IPS-NIHi7 (cell line): Measurements from ENCODE around the gene SSNA1.

ENCODE experiments used
- DNase-seq: peaks from one replicate; pipeline ENCODE4 v3.0.0; 2012; ENCODE audit warnings: mixed read lengths; ENCODE audit errors: extremely low spot score

SSNA1 gene

DNA sequence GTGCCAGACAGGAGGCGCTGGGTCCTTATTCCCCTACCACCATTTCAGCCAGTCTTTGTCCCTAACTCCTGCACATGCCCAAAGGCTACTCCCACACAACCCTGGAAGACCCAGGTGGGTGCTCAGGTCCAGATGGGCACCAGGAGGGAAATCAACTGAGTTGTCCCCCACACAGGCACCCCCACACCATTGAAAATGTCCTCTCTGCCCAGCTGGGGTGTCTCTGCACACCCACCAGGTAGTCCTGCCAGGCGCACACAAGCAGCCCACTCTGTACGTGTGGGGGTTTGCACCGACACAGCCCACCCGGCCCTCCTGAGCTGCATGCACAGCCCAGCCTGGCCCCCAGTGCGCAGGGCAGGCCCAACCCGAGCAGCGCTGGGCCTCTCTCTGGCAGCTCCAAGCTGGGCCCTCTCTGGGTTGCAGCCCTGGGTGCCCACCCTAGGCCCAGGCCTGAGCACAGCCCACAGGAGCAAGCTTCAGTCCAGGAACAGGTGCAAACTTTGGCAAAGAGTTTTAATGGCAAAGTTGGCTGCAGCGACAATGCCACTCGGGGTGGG lies 31.4 kb downstream of the SSNA1 start:
- no peak for DNase-seq

GRCh38 chr9:137220317-137221094 lies 32.0 kb downstream of the SSNA1 start:
- no peak for DNase-seq

- no peak for DNase-seq
These were observed 32.6 kb downstream of the SSNA1 start for GRCh38 chr9:137221095-137221505.

- no peak for DNase-seq
These were observed 33.1 kb downstream of the SSNA1 start for GRCh38 chr9:137221506-137222111.

DNA sequence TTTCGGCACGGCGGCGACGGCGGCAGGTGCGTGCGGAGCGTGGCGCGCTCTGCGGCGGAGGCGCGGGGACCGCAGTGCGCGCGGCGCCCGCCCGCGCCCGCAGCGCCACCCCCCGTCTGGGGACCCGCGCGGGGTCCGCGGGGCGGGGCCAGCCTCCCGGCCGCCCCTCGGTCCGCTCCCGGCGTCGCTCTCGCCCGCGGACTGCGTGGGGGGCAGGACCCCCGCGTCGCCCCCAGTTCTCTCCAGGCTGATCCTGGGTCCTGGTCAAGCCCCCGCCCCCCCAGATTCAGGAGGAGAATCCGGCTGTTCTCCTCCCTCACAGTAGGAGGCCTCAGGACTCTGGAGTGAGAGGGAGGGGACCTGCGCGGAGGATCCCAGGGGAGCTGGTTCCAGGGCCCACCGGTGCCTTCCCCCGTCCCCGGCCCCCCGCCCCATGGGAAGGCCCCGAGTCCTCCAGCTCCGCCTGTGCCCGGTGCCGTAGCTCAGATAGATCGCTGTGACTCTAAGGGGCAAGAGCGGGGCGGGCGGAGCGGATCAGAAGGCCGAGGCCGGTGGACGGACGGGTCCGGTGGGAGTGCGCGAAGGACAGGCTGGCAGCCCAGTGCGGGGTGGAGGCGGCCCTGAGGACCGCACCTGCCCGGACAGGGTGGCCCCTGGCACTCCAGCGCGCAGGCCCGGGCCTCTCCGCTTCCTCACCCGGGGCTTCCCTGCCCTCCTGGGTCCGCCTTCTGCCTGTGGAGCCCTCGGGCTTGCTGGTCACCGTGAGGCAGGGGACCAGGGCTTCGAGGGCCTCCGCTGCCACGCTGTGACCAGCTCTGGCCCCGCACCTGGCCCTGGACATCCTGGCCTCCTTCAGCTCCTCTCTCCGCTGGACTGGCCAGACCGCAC lies 34.0 kb downstream of the SSNA1 start, which contains the start of gene RNF208:
TSS of gene RNF208 (minus strand) at position 51 of the 888 bp plus-strand sequence. CDS start 1,028 bp downstream, outside the sequence.
- DNase-seq, result no peak

GRCh38 chr9:137223078-137223970 lies 34.8 kb downstream of the SSNA1 start:
- DNase-seq, result peak; percentile 96

DNA sequence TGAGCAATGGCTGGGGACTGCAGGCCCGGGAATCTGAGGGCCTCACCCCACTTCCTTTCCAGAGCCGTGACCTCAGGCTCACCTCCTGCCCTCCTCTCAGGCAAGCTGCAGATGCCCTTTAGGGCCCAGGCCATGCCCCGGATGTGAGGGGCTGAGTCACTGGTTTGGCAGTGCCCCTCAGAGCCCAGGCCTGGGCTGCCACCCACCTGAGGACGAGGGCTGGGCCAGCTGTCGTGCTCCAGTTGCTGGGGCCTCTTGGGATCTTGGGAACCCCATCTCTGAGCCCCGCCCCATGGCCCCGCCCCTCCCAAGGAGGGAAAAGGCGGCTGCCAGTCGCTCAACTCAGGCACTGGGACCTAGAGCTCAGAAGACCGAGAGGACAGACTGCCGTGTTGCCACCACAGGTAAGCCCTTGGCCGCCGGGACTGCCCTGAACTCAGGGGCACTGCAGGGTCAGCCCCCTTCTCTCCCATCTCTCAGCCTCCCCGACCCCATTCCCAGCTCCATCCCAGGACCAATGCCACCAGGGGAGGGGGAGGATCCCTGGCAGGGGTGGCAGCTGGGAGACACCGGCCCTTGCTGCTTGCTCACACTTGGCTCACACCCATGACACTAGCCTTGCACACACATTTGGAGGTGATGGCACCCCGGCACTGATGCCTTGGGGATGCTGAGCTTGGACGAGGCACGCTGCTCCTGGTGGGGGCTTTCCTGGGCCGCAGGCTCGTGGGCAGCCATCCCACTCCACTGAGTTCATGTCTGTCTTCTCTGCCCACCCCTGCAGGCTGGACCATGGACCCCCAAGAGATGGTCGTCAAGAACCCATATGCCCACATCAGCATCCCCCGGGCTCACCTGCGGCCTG lies 36.6 kb downstream of the SSNA1 start, which contains the start of gene CYSRT1:
TSS of gene CYSRT1 (plus strand) at position 345 of the 865 bp plus-strand sequence. CDS start at position 793, 448 bp downstream.
- DNase-seq, result no peak

DNA sequence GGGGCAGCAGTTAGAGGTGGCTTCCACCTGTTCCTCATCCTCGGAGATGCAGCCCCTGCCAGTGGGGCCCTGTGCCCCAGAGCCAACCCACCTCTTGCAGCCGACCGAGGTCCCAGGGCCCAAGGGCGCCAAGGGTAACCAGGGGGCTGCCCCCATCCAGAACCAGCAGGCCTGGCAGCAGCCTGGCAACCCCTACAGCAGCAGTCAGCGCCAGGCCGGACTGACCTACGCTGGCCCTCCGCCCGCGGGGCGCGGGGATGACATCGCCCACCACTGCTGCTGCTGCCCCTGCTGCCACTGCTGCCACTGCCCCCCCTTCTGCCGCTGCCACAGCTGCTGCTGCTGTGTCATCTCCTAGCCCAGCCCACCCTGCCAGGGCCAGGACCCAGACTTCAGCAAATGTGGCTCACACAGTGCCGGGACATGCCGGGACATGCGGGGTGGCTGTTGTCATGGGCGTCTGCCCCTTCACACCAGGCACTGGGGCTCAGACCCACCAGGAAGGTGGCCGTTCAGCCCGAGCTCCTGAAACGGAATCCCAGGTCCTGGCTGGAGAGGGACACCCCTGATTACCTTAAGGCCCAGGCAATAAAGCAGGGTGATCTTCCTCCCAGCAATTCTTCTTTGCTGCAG lies 37.3 kb downstream of the SSNA1 start:
- no peak for DNase-seq

DNA sequence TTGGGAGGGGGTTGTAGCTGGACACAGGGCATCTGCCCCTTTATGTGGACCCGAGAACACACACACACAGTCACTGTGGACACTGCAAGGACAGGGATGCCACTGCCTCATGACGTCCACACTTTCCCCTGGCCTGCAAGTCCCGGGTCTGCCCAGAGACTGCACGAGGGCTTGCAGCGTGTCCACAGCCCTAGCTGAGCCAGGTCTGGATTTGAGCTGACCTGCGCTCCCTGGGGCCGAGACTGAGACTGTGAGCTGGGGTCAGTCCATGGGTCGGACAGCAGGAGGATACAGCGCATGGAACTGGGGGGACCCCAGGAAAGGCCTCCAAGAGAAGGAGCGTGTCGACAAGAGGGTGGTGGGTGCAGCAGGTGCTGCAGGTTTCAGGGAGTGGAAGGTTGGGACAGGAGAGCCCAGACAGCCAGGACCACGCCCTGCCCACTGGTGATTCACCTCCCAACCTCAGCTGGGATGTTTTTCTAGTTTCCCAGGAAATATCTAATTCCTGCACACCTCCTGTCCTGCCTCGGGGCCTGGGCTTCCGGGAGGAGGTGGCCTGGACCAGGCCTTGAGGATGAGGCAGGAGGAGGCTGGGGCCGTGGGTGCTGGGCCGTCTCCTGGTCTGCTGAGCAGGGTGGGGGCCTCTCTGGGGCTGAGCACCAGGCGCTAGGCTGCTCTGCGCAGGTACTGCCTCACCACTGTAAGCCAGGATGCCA lies 38.0 kb downstream of the SSNA1 start:
- DNase-seq, result no peak

GRCh38 chr9:137227054-137227852 lies 38.8 kb downstream of the SSNA1 start, which contains the start of gene RNF224:
RNF224 (plus strand) TSS chr9:137227502; CDS start chr9:137228336, 834 bp downstream.
- DNase-seq, result peak; percentile 89

DNA sequence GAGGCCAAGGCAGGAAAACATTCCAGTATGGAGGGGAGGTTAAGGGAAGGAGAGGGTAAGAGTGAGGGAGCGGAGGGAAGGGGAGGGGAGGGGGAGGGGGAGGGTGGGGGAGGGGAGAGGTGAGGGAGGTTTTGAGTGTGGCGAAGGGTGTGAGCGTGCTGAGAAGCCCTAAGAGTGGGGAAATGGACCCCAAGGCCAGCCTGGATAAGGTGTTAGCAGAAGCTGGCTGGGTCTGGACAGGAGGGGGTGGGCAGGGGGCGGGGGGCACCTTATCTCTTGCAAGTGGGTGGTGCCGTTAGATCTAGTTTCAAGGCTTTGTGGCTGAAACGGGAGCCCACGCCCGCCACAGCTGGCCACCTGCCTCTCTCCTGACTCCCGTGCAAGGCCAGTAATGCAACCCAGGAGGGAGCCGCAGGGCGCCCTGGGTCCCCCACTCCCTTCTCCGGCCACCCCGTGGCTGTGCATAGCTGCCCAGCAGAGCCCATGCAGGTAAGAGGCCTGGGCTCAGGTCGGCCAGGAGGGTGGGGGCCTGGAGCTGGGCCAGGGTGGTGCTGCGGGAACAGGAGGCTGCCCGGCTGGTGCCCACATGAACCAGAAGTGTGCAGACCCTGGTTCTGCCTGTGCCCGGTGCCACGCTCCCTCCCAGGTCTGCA lies 39.5 kb downstream of the SSNA1 start:
- no peak for DNase-seq

DNA sequence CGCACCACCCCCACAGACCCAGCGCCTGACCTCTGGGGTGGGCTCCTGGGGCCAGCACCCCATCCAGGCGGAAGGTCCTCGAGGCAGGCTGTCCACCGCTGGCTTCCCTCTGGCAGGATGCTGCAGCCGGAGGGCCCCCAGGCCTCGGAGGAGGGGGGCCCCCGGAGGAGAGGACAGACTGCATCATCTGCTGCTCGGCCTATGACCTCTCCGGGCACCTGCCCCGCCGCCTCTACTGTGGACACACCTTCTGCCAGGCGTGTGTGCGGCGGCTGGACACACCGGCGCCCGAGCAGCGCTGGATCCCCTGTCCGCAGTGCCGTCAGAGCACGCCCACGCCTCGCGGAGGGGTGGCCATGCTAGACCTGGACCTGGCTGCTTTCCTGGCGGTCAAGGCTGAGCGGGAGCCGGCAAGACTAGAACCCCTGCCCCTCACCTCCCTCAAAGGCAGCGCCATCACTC lies 40.1 kb downstream of the SSNA1 start:
- no peak for DNase-seq

DNA sequence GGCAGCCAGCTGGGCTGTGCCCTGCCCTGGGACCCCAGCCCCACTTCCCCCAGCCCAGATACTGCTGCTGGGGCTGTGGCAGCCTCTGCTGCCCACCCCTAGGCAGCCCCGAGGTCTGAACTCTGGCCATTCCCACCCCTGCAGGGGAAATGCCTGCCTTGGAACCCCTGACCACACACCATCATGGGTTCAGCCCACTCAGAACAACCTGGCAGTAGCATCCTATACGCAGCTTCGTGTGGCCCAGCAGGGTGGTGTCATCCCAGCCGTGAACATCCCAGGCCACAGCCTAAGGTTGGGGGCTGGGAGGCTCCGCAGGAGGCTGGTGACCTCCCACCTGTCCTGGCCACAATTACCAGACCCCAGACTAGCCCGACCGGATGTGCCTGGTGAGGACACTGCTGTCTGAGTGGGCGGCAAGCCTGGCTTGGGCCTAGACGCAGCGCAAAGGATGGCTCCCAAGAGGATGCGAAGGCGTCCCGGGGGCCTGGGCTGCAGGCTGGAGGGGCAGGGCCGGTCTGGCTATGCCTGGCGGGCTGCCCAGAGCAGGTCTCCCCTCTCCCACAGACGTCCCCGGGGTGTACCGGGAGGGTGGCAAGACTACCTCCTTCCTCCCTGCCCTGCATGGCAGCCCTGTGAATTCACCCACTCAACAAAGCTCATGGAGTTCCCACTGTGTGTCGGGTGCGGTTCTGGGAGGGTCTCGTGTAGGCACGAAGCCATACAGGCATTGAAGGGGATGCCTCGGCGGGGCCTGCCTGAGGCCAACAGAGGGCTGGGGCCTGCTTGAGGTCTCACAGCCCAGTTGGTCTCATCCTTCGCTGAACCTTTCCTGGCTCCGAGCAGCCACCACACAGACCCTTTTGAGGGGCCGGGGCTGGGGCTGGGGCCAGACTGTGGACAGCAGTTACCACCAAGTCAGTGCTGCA lies 40.8 kb downstream of the SSNA1 start:
- no peak for DNase-seq

DNA sequence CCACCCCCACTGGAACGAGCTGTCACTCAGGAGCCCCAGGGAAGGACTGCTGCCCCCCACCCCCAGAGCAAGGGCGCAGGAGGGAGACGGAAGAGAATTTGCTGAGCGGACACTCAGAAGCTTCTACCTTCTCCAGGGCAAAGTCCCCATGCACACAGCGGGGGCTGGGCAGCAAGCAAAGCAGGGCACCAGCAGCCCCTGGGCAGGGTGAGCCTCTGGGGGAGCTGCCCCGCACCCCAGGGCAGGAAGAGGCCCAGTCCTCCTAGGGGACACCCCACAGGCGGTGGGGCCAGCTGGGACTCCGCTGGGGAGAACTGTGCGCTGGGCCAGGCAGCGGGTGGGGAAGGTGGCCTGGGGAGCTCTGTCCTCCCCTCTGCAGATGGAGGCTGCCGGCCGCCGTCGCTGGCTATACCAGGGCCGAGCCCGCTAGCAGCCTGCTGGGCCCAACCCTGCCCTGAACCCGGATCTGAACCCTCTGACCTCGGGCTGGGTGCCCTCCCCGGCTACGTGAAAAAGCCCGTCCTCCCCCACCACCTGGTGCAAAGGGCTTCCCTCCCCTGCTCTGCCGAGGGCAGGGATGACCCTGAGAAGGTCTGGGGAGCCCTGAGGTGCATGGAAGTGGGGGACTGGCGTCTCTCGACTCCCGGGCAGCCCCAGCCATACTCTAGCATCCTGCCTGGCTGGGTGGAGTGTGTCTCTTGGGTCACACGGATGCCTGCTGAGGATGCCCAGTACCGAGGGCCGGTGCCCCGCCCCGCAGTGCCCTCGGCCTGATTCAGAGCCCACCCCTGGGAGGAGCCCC lies 41.6 kb downstream of the SSNA1 start:
- no peak for DNase-seq
